OCI-LY7 (cell line): ENCODE data around the gene HYOU1. TPM values are rescaled to one million over a fixed set of nuclear protein-coding genes. Genes with fewer than 3 reads are reported as not detected.
"Not testable (repeated sequence)": the region's sequence is repeated elsewhere in the genome, so short reads cannot be mapped to it uniquely, and the experiment has no call there.

Experiments used
- BruUV-seq: library from RNA; stranded (reverse); fragments of 400-500 nt; replicated peaks from 2 replicates; lab custom pipeline; 2021; lab: Mats Ljungman, UMichigan
- CTCF ChIA-PET: fragments of 300-600 bp; sonication (Branson Sonifier 250); formaldehyde crosslinking; loops from one replicate; lab custom pipeline; 2022; ENCODE audit warnings: antibody characterized with exemption; ENCODE audit not compliant: unreplicated experiment; lab: Charles Lee
- POLR2A ChIA-PET: fragments of 300-600 bp; sonication (Branson Sonifier 250); formaldehyde crosslinking; loops from one replicate; lab custom pipeline; 2022; ENCODE audit warnings: antibody characterized with exemption; lab: Charles Lee
- DNase-seq: peaks from one replicate; pipeline ENCODE4 v3.0.0-alpha.2; 2015; ENCODE audit warnings: low spot score
- H2AFZ ChIP-seq: fragments of 200-600 bp; sonication (generic), shearing (Covaris generic); 2 replicates; pipeline ENCODE4 v1.6.1; 2014; ENCODE audit warnings: mild to moderate bottlenecking, antibody characterized with exemption, low read length, moderate library complexity
- H3K27ac ChIP-seq: fragments of 200-600 bp; sonication (generic); 2 replicates; pipeline ENCODE4 v1.5.1; 2014; ENCODE audit warnings: mixed run types, low read depth, mild to moderate bottlenecking, moderate library complexity, low read length, inconsistent platforms; ENCODE audit not compliant: poor library complexity, severe bottlenecking
- H3K36me3 ChIP-seq: fragments of 200-600 bp; sonication (generic); 2 replicates; pipeline ENCODE4 v1.6.1; 2014; ENCODE audit warnings: mild to moderate bottlenecking, antibody characterized with exemption, low read length, moderate library complexity, mixed read lengths; ENCODE audit not compliant: insufficient read depth
- H3K4me1 ChIP-seq: fragments of 200-600 bp; sonication (generic); 2 replicates; pipeline ENCODE4 v1.5.1; 2014; ENCODE audit warnings: mild to moderate bottlenecking, low read length; ENCODE audit not compliant: insufficient read depth, poor library complexity, severe bottlenecking
- H3K4me2 ChIP-seq: fragments of 200-600 bp; sonication (generic); 2 replicates; pipeline ENCODE4 v1.6.1; 2014; ENCODE audit warnings: mild to moderate bottlenecking, low read length
- H3K4me3 ChIP-seq: fragments of 200-600 bp; sonication (generic); 2 replicates; pipeline ENCODE4 v1.5.1; 2014; ENCODE audit warnings: mild to moderate bottlenecking, low read depth, low read length; ENCODE audit not compliant: poor library complexity, severe bottlenecking
- H3K79me2 ChIP-seq: fragments of 200-600 bp; sonication (generic); 2 replicates; pipeline ENCODE4 v1.6.1; 2016; ENCODE audit warnings: low read depth, mild to moderate bottlenecking, low read length, moderate library complexity, mixed read lengths; ENCODE audit not compliant: insufficient read depth
- H3K9me2 ChIP-seq: fragments of 200-600 bp; sonication (generic); 2 replicates; pipeline ENCODE4 v1.6.1; 2016; ENCODE audit warnings: mild to moderate bottlenecking, low read length, mixed read lengths; ENCODE audit not compliant: insufficient read depth
- H3K9me3 ChIP-seq: fragments of 200-600 bp; sonication (generic); 2 replicates; pipeline ENCODE4 v1.6.1; 2014; ENCODE audit warnings: mild to moderate bottlenecking, mixed run types, low read length, mixed read lengths
- H4K20me1 ChIP-seq: fragments of 200-600 bp; sonication (generic); 2 replicates; pipeline ENCODE4 v1.6.1; 2014; ENCODE audit warnings: mild to moderate bottlenecking, antibody characterized with exemption, low read length, moderate library complexity, mixed read lengths; ENCODE audit not compliant: insufficient read depth
- EZH2phosphoT487 ChIP-seq: fragments of 200-600 bp; sonication (generic); IDR thresholded peaks from 2 replicates; pipeline ENCODE4 v1.6.1; 2018; ENCODE audit warnings: low read depth, borderline replicate concordance, mild to moderate bottlenecking, mixed run types, antibody characterized with exemption, low read length, moderate library complexity, mixed read lengths
- intact Hi-C: fragments of 100-400 bp; cut with micrococcal nuclease; formaldehyde crosslinking; loops from one replicate; pipeline ENCODE4 v1.10.0; 2022; ENCODE audit not compliant: unreplicated experiment
- total RNA-seq, 2 experiments: library from RNA; depleted of rRNA in 1 of 2; stranded (reverse); fragments of >200 nt in 1 of 2; shearing (Covaris generic) in 1 of 2; gene quantifications; 2 replicates each; pipeline ENCODE4 v1.2.3, GENCODE V29; 2014 to 2022
- TF ChIP-seq, protein P1 (sequence below): fragments of 200-600 bp; sonication (generic); conservative IDR thresholded peaks from 2 replicates; pipeline ENCODE4 v1.5.1; 2014; ENCODE audit warnings: mild to moderate bottlenecking, antibody characterized with exemption, low read length, moderate library complexity, mixed read lengths

The HYOU1 gene
- total RNA-seq, 2 experiments from 2014 or later, result 86.6 to 117 TPM

DNA sequence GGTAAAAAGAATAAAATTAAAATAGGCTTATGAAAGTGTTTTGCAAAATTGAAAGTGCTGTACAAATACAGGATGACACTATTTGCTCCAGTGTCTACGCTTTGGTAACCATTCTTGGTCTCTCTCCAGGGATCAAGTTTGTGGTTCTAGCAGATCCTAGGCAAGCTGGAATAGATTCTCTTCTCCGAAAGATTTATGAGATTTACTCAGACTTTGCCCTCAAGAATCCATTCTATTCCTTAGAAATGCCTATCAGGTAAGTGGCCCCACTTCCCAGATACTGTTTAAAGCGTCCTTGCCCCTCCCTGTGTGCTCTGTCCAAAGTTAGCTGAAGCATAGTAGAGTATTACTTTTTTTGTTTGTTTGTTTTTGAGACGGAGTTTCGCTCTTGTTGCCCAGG, 35.4 kb downstream of the HYOU1 start:
- H4K20me1 ChIP-seq, result peaks cover 22% of the 10 kb centered on the region; the same call in 1 of the 2 replicates
- H3K4me3 ChIP-seq, result no peak overlapping the region
- no peak overlapping the region for H3K27ac ChIP-seq
- DNase-seq, result no peak
- peak overlapping the region; percentile 13; the same call in 1 of the 2 replicates for H3K4me2 ChIP-seq
- TF ChIP-seq, protein P1, sequence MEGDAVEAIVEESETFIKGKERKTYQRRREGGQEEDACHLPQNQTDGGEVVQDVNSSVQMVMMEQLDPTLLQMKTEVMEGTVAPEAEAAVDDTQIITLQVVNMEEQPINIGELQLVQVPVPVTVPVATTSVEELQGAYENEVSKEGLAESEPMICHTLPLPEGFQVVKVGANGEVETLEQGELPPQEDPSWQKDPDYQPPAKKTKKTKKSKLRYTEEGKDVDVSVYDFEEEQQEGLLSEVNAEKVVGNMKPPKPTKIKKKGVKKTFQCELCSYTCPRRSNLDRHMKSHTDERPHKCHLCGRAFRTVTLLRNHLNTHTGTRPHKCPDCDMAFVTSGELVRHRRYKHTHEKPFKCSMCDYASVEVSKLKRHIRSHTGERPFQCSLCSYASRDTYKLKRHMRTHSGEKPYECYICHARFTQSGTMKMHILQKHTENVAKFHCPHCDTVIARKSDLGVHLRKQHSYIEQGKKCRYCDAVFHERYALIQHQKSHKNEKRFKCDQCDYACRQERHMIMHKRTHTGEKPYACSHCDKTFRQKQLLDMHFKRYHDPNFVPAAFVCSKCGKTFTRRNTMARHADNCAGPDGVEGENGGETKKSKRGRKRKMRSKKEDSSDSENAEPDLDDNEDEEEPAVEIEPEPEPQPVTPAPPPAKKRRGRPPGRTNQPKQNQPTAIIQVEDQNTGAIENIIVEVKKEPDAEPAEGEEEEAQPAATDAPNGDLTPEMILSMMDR, result no peak
- no peak for TF ChIP-seq EZH2phosphoT487
- H3K9me3 ChIP-seq, result no peaks in the 10 kb centered on the region
- BruUV-seq, result TSS peak; percentile 41
- POLR2A ChIA-PET, result interaction anchor here (0.9 kb wide), 1 partner anchor 85 kb away, joined by 3 read pairs; the partner anchor contains the start of gene C2CD2L
- H3K79me2 ChIP-seq, result peaks cover 53% of the 10 kb centered on the region
- H3K9me2 ChIP-seq, result no peaks in the 10 kb centered on the region
- peaks cover 20% of the 10 kb centered on the region for H3K4me1 ChIP-seq
- H2AFZ ChIP-seq, result no peak overlapping the region
- intact Hi-C loops, result no loop called here
- CTCF ChIA-PET, result interaction anchor here (0.6 kb wide), 1 partner anchor 586 kb away, joined by 3 read pairs; no protein-coding TSS in a partner anchor
- peaks cover 77% of the 10 kb centered on the region for H3K36me3 ChIP-seq

DNA sequence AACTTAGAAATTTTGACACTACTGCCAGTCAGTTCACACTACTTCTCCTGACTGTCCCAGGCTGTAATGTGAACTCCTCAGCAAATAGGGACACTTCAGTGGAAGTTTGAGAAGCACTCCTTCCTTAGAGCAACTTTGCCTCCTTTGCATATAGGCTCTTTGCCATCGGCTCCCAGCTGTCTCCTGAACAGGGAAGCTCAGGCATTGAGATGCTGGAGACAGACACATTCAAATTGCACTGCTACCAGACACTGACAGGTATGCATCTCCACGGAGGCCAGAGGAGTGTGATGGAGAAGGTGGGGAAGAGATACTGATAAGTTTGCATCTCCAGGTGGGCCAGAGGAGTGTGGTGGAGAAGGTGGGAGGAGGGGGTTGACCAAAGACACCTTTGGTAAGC, 37.0 kb downstream of the HYOU1 start:
- Histone ChIP-seq H3K36me3 (peaks cover 82% of the 10 kb centered on the region), H3K79me2 (peaks cover 70% of the 10 kb centered on the region), H3K4me3 (peak overlapping the region; percentile 81), H2AFZ (no peak overlapping the region), H3K9me2 (no peaks in the 10 kb centered on the region), H4K20me1 (peaks cover 29% of the 10 kb centered on the region; the same call in 1 of the 2 replicates), H3K4me1 (peaks cover 29% of the 10 kb centered on the region), H3K9me3 (no peaks in the 10 kb centered on the region), H3K27ac (no peak overlapping the region), H3K4me2 (peak overlapping the region; percentile 84)
- no TSS peak for BruUV-seq
- TF ChIP-seq EZH2phosphoT487, result no peak
- POLR2A ChIA-PET, result interaction anchor here (1.2 kb wide), 1 partner anchor 22 kb away, joined by 3 read pairs; the partner anchor contains the start of gene CENATAC
- intact Hi-C loops, result loop anchor here (2.0 kb wide), 2 partner anchors 75 to 83 kb away; a partner anchor contains a TSS
- CTCF ChIA-PET, result no interaction called here
- DNase-seq, result no peak

DNA sequence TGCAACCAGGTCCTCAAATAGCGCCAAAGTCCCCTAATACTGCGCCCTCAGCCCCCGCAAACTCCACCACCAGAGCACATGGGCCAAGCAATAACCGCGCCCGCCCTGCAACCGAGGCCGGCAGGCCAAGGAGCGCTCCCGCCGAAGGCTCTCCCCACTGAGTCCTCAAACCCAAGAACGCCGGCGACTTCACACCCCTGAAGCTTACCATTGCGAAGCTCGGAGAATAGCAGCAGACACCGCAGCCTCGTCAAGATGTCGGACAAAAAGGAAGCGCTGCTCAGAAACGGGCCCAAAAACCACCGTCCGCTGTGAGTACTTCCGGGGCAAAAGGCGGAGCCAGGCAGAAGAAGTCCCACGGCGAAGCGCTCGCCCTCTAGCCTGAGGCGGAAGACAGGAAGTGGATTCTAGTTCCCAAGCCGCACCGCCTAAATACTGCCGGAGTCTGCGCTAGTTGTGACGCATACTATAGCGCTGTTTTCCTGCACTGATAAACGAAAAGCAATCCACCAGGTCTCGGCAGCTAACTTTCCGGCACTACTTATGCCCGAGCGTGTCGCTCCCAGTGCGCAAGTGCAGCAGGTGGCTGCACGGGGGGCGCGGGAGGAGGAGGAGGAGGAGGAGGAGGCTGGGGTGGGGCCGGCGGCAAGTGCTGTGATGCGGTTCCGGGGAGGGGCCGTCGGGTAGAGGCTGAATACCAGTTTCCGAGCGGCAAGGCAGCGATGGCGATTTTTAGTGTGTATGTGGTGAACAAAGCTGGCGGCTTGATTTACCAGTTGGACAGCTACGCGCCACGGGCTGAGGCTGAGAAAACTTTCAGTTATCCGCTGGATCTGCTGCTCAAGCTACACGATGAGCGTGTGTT, 38.7 kb downstream of the HYOU1 start, which contains the start of the genes RPS25 and TRAPPC4:
RPS25 (minus strand) TSS at position 270 of the 865 bp plus-strand sequence; CDS start at position 211, 59 bp downstream.
TRAPPC4 (plus strand) TSS at position 693 of the 865 bp plus-strand sequence; CDS start at position 723, 30 bp downstream.
- H3K36me3 ChIP-seq, result peaks cover 81% of the 10 kb centered on the region
- H3K4me1 ChIP-seq, result peaks cover 29% of the 10 kb centered on the region
- ChIA-PET POLR2A (interaction anchor here (0.7 to 1.4 kb wide), 7 partner anchors 8 to 40 kb away, joined by 3 to 12 read pairs (median 4); partner anchors contain the start of gene CENATAC), CTCF (interaction anchor here (0.5 to 0.6 kb wide), 2 partner anchors 82 to 133 kb away, joined by 3 to 5 read pairs; no protein-coding TSS in a partner anchor)
- TF ChIP-seq, protein P1, result no peak
- no peak for TF ChIP-seq EZH2phosphoT487
- H3K9me2 ChIP-seq, result no peaks in the 10 kb centered on the region
- H3K4me3 ChIP-seq, result peak within 1 kb of the TSS; percentile 81
- peak within 1 kb of the TSS; percentile 90 for H3K27ac ChIP-seq
- peaks cover 29% of the 10 kb centered on the region; the same call in 1 of the 2 replicates for H4K20me1 ChIP-seq
- H3K79me2 ChIP-seq, result peaks cover 69% of the 10 kb centered on the region
- peak; percentile 97 for DNase-seq
- H3K9me3 ChIP-seq, result no peaks in the 10 kb centered on the region
- H2AFZ ChIP-seq, result peak within 1 kb of the TSS; percentile 65
- H3K4me2 ChIP-seq, result peak within 1 kb of the TSS; percentile 84
- BruUV-seq, result no TSS peak
- intact Hi-C loops, result loop anchor here (1.0 to 2.0 kb wide), 4 partner anchors 20 to 84 kb away; partner anchors contain the start of genes CENATAC and HYOU1

DNA sequence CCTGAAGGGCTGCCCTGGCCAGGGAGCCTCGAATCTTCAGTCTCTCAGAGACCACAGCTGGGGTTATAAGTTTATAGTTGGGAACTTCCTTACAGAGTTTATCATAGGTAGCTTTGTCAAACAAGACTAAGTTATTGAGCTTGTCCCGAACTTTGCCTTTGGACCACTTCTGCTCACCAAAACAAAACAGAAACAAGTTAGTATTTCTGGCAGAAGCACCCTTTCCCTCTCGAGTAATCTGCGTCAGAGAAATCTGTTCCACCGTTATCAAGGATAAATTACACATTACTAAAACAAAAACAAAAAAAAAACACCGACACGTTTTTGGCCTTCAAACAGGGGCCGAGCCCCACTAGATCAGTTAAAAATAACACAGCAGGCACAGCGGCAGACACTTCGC, 39.6 kb downstream of the HYOU1 start:
- peaks cover 69% of the 10 kb centered on the region for H3K79me2 ChIP-seq
- H3K4me2 ChIP-seq, result peak overlapping the region; percentile 84
- peaks cover 29% of the 10 kb centered on the region for H3K4me1 ChIP-seq
- intact Hi-C loops, BruUV-seq, H3K9me3 ChIP-seq, H3K9me2 ChIP-seq, DNase-seq, H2AFZ ChIP-seq, CTCF ChIA-PET: not testable (repeated sequence)
- POLR2A ChIA-PET, result interaction anchor here (1.1 kb wide), 1 partner anchor 19 kb away, joined by 4 read pairs; no protein-coding TSS in a partner anchor
- H4K20me1 ChIP-seq, result peaks cover 29% of the 10 kb centered on the region; the same call in 1 of the 2 replicates
- H3K27ac ChIP-seq, result peak overlapping the region; percentile 90
- H3K4me3 ChIP-seq, result peak overlapping the region; percentile 81
- peaks cover 80% of the 10 kb centered on the region for H3K36me3 ChIP-seq
